HepG2 (cell line): Measurements from ENCODE around the gene ATP2C2. TPM values are rescaled to one million over a fixed set of nuclear protein-coding genes. Genes with fewer than 3 reads are reported as not detected.

ENCODE experiments used
- ATAC-seq: fragments of 200-7000 bp; cut with Tn5 transposase; 3 replicates; pipeline ENCODE4 v1.9.1; 2020; ENCODE audit warnings: mild to moderate bottlenecking, moderate library complexity
- BruUV-seq: library from RNA; stranded (reverse); fragments of 400-500 nt; replicated peaks from 2 replicates; lab custom pipeline; 2021; lab: Mats Ljungman, UMichigan
- CTCF ChIA-PET: fragments of 300-600 bp; formaldehyde crosslinking; extraction: SDS; loops from one replicate; lab custom pipeline; 2021; ENCODE audit warnings: low total read pairs, inconsistent platforms, low intra/inter-chr PET ratio; lab: Yijun Ruan, JAX
- POLR2A ChIA-PET: fragments of 350-600 bp; sonication (Branson Sonifier 250); formaldehyde crosslinking; loops from one replicate; lab custom pipeline; 2020; ENCODE audit warnings: antibody characterized with exemption, inconsistent platforms; lab: Yijun Ruan, JAX
- DNase-seq: peaks from one replicate; pipeline ENCODE4 v3.0.0-alpha.2; 2015; ENCODE audit warnings: low spot score
- FAIRE-seq: peaks from 3 replicates; lab custom pipeline; 2011; peaks lifted over from hg19 to GRCh38; lab: Jason Lieb, UNC
- H2AFZ ChIP-seq: one replicate; pipeline ENCODE4 v1.6.1; 2011; ENCODE audit warnings: low read length, inconsistent platforms
- H3K27ac ChIP-seq: fragments of 300-600 bp; 3 replicates; pipeline ENCODE4 v1.8.0; 2011; ENCODE audit warnings: mixed run types, mild to moderate bottlenecking, mixed read lengths, low read length, inconsistent platforms; ENCODE audit not compliant: insufficient read depth; ENCODE audit errors: extremely low read length
- H3K27me3 ChIP-seq, 2 experiments: fragments of 200-600 bp in 1 of 2; 2 replicates in 1 of 2; 3 replicates in 1 of 2; pipeline versions ENCODE4 v1.6.0 to v1.8.0; 2011; ENCODE audit warnings: low read length in 2 of 2, mild to moderate bottlenecking in 2 of 2, moderate library complexity in 2 of 2, inconsistent platforms in 1 of 2; ENCODE audit not compliant: insufficient read depth in 2 of 2, control insufficient read depth in 1 of 2
- H3K36me3 ChIP-seq, 2 experiments: fragments of 200-600 bp in 1 of 2; replicated peaks in 1 of 2; 2 replicates in 1 of 2; 3 replicates in 1 of 2; pipeline versions ENCODE4 v1.5.1 to v1.8.0; 2011; ENCODE audit warnings: low read length in 2 of 2, inconsistent platforms in 1 of 2; ENCODE audit not compliant: insufficient read depth in 2 of 2, control insufficient read depth in 1 of 2
- H3K4me1 ChIP-seq: 2 replicates; pipeline ENCODE4 v1.5.1; 2012; ENCODE audit warnings: low read length, inconsistent platforms; ENCODE audit not compliant: insufficient read depth
- H3K4me2 ChIP-seq: 2 replicates; pipeline ENCODE4 v1.6.0; 2011; ENCODE audit warnings: low read depth, low read length, inconsistent platforms
- H3K4me3 ChIP-seq, 3 experiments: fragments of 200-600 bp in 1 of 3; sonication (generic), shearing (Covaris generic) in 1 of 3; replicated peaks in 1 of 3; 2 replicates each; pipeline ENCODE4 v1.5.1; 2011 to 2016; ENCODE audit warnings: low read length in 3 of 3, inconsistent platforms in 2 of 3, low read depth in 2 of 3, mild to moderate bottlenecking in 2 of 3, control low read depth in 1 of 3, mixed read lengths in 1 of 3; ENCODE audit not compliant: insufficient read depth in 1 of 3
- H3K79me2 ChIP-seq: one replicate; pipeline ENCODE4 v1.6.1; 2011; ENCODE audit warnings: low read length, inconsistent platforms; ENCODE audit not compliant: insufficient read depth
- H3K9ac ChIP-seq: 2 replicates; pipeline ENCODE4 v1.6.0; 2011; ENCODE audit warnings: mild to moderate bottlenecking, low read depth, low read length, inconsistent platforms; ENCODE audit not compliant: insufficient read depth
- H3K9me3 ChIP-seq: 2 replicates; pipeline ENCODE4 v1.5.1; 2012; ENCODE audit warnings: mild to moderate bottlenecking, low read length
- H4K20me1 ChIP-seq: 2 replicates; pipeline ENCODE4 v1.6.0; 2011; ENCODE audit warnings: inconsistent platforms, mild to moderate bottlenecking, low read length, moderate library complexity; ENCODE audit not compliant: insufficient read depth
- CREM ChIP-seq, 2 experiments: sonication (generic) in 1 of 2; formaldehyde crosslinking in 1 of 2; IDR thresholded peaks; 2 replicates each; pipeline versions ENCODE4 v1.4.0 to v1.6.1; 2016 to 2020; ENCODE audit warnings: antibody characterized with exemption in 1 of 2, mild to moderate bottlenecking in 1 of 2, missing genetic modification reagents in 1 of 2
- DMAP1 ChIP-seq: IDR thresholded peaks from 2 replicates; pipeline ENCODE4 v1.6.1; 2016
- GATA4 ChIP-seq: sonication (generic); IDR thresholded peaks from 2 replicates; pipeline ENCODE4 v1.6.1; 2016; ENCODE audit warnings: antibody characterized with exemption, low read depth, borderline replicate concordance
- IRX3 ChIP-seq: sonication (generic); formaldehyde crosslinking; IDR thresholded peaks from 2 replicates; pipeline ENCODE4 v1.8.1; 2023; ENCODE audit warnings: mild to moderate bottlenecking, low read depth, missing genetic modification reagents, borderline replicate concordance
- JARID2 ChIP-seq: sonication (generic); formaldehyde crosslinking; IDR thresholded peaks from 2 replicates; pipeline ENCODE4 v1.8.1; 2023; ENCODE audit warnings: missing genetic modification reagents, inconsistent platforms; ENCODE audit not compliant: insufficient replicate concordance
- MATR3 ChIP-seq: sonication (generic); formaldehyde crosslinking; IDR thresholded peaks from 2 replicates; pipeline ENCODE4 v1.4.0; 2020; ENCODE audit warnings: missing genetic modification reagents
- NFKBIZ ChIP-seq: IDR thresholded peaks from 2 replicates; pipeline ENCODE4 v1.6.1; 2018; ENCODE audit warnings: missing genetic modification reagents, missing compliant biosample characterization
- PHB2 ChIP-seq: fragments of 450-650 bp; IDR thresholded peaks from 2 replicates; pipeline ENCODE4 v1.6.1; 2018; ENCODE audit not compliant: partially characterized antibody
- PLRG1 ChIP-seq: fragments of 450-650 bp; conservative IDR thresholded peaks from 2 replicates; pipeline ENCODE4 v1.6.1; 2016
- PRDM10 ChIP-seq: sonication (generic); formaldehyde crosslinking; IDR thresholded peaks from 2 replicates; pipeline ENCODE4 v1.4.0; 2020; ENCODE audit warnings: low read depth, missing genetic modification reagents
- RBM39 ChIP-seq: fragments of 200-400 bp; formaldehyde crosslinking; IDR thresholded peaks from one replicate; pipeline ENCODE4 v1.6.1; 2018; ENCODE audit warnings: antibody characterized with exemption, mild to moderate bottlenecking, low read depth, low read length; ENCODE audit not compliant: poor library complexity, severe bottlenecking
- RXRA ChIP-seq: sonication (generic); formaldehyde crosslinking; IDR thresholded peaks from 2 replicates; pipeline ENCODE4 v1.5.1; 2020; ENCODE audit warnings: missing genetic modification reagents
- ZNF441 ChIP-seq: sonication (generic); formaldehyde crosslinking; IDR thresholded peaks from 2 replicates; pipeline ENCODE4 v1.7.0; 2021; ENCODE audit warnings: missing genetic modification reagents, borderline replicate concordance
- ZNF547 ChIP-seq: sonication (generic); formaldehyde crosslinking; IDR thresholded peaks from 2 replicates; pipeline ENCODE4 v1.5.1; 2020; ENCODE audit warnings: mild to moderate bottlenecking, missing genetic modification reagents
- ZNF567 ChIP-seq: sonication (generic); formaldehyde crosslinking; IDR thresholded peaks from 2 replicates; pipeline ENCODE4 v1.8.1; 2023; ENCODE audit warnings: mild to moderate bottlenecking, missing genetic modification reagents, borderline replicate concordance
- in situ Hi-C: cut with HindIII; loops from 2 replicates; pipeline ENCODE4 v1.10.0; 2017; ENCODE audit warnings: low pct_unique_long_range_greater_than_20kb; ENCODE audit not compliant: extremely low pct_ligation_motif_present
- intact Hi-C: fragments of 100-400 bp; cut with micrococcal nuclease; formaldehyde crosslinking; loops from one replicate; pipeline ENCODE4 v1.10.0; 2022; ENCODE audit not compliant: unreplicated experiment
- polyA plus RNA-seq, 8 experiments: library from polyadenylated mRNA; depleted of rRNA in 3 of 8; stranded (reverse) in 7 of 8; unstranded in 1 of 8; fragments of >200 nt; fragmentation: Illumina TruSeq in 4 of 8; extraction: Trizol in 4 of 8; gene quantifications; 2 replicates each; pipeline versions ENCODE4 v1.2.1 to v1.2.3, GENCODE V29; 2011 to 2016; ENCODE audit warnings: low read depth in 4 of 8, missing spikeins in 1 of 8, mixed read lengths in 1 of 8; ENCODE audit not compliant: insufficient read depth in 1 of 8
- total RNA-seq, 5 experiments: library from RNA; depleted of rRNA; stranded (reverse); fragments of >200 nt; fragmentation: Illumina TruSeq; extraction: Trizol; gene quantifications; 2 replicates each; pipeline ENCODE4 v1.2.3, GENCODE V29; 2016; ENCODE audit warnings: low read depth in 1 of 5
- TF ChIP-seq, protein P1 (sequence below): sonication (generic); formaldehyde crosslinking; IDR thresholded peaks from 2 replicates; pipeline ENCODE4 v1.4.0; 2020; ENCODE audit warnings: mild to moderate bottlenecking, missing genetic modification reagents
- TF ChIP-seq, protein P2 (sequence below): sonication (generic); formaldehyde crosslinking; IDR thresholded peaks from 2 replicates; pipeline ENCODE4 v1.4.0; 2020; ENCODE audit warnings: missing genetic modification reagents, mild to moderate bottlenecking, borderline replicate concordance
- TF ChIP-seq, protein P3 (sequence below): sonication (generic); formaldehyde crosslinking; IDR thresholded peaks from 2 replicates; pipeline ENCODE4 v1.5.1; 2020; ENCODE audit warnings: mild to moderate bottlenecking, missing genetic modification reagents, moderate library complexity

ATP2C2 gene
- total and polyA plus RNA-seq, 2 of the 13 experiments (the other 11 are each of a cell fraction or from before 2014, with no cell fraction given), result 0.07 TPM; not detected in 1

- no peak overlapping the region for H2AFZ ChIP-seq
- 0 out of 5 replicates have a peak, but pooled peaks cover 0 to 2% of the 10 kb centered on the region in 2 experiments for H3K36me3 ChIP-seq
- in situ Hi-C loops (no loop called here), intact Hi-C loops (no loop called here)
- no peak overlapping the region for H3K4me2 ChIP-seq
- ChIA-PET POLR2A (no interaction called here), CTCF (no interaction called here)
- DNase-seq, result no peak
- TF ChIP-seq GATA4 (no peak), CREM (IDR thresholded peaks at IDR 0.05) (no peak), CREM (CRISPR knock-in tag; IDR thresholded peaks at IDR 0.05) (no peak), RBM39 (no peak), IRX3 (no peak), PRDM10 (CRISPR knock-in tag) (no peak), JARID2 (CRISPR knock-in tag) (no peak), MATR3 (CRISPR knock-in tag) (no peak), ZNF547 (CRISPR knock-in tag) (no peak), PHB2 (no peak), RXRA (CRISPR knock-in tag) (no peak), NFKBIZ (CRISPR knock-in tag) (no peak), PLRG1 (no peak), ZNF567 (CRISPR knock-in tag) (no peak), ZNF441 (no peak), DMAP1 (CRISPR knock-in tag) (no peak)
- TF ChIP-seq, protein P1, sequence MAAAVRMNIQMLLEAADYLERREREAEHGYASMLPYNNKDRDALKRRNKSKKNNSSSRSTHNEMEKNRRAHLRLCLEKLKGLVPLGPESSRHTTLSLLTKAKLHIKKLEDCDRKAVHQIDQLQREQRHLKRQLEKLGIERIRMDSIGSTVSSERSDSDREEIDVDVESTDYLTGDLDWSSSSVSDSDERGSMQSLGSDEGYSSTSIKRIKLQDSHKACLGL (CRISPR knock-in tag), result no peak
- TF ChIP-seq, protein P2, sequence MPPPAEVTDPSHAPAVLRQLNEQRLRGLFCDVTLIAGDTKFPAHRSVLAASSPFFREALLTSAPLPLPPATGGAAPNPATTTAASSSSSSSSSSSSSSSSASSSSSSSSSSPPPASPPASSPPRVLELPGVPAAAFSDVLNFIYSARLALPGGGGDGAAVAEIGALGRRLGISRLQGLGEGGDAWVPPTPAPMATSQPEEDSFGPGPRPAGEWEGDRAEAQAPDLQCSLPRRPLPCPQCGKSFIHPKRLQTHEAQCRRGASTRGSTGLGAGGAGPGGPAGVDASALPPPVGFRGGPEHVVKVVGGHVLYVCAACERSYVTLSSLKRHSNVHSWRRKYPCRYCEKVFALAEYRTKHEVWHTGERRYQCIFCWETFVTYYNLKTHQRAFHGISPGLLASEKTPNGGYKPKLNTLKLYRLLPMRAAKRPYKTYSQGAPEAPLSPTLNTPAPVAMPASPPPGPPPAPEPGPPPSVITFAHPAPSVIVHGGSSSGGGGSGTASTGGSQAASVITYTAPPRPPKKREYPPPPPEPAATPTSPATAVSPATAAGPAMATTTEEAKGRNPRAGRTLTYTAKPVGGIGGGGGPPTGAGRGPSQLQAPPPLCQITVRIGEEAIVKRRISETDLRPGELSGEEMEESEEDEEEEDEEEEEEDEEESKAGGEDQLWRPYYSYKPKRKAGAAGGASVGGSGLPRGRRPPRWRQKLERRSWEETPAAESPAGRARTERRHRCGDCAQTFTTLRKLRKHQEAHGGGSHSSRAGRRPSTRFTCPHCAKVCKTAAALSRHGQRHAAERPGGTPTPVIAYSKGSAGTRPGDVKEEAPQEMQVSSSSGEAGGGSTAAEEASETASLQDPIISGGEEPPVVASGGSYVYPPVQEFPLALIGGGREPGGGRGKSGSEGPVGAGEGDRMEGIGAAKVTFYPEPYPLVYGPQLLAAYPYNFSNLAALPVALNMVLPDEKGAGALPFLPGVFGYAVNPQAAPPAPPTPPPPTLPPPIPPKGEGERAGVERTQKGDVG (CRISPR knock-in tag), result no peak
- TF ChIP-seq, protein P3, sequence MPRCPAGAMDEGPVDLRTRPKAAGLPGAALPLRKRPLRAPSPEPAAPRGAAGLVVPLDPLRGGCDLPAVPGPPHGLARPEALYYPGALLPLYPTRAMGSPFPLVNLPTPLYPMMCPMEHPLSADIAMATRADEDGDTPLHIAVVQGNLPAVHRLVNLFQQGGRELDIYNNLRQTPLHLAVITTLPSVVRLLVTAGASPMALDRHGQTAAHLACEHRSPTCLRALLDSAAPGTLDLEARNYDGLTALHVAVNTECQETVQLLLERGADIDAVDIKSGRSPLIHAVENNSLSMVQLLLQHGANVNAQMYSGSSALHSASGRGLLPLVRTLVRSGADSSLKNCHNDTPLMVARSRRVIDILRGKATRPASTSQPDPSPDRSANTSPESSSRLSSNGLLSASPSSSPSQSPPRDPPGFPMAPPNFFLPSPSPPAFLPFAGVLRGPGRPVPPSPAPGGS, result no peak
- H3K9ac ChIP-seq, result no peak overlapping the region
- no TSS peak for BruUV-seq
- no peaks in the 10 kb centered on the region for H4K20me1 ChIP-seq
- FAIRE-seq, result no peak
- no peaks in the 10 kb centered on the region for H3K4me1 ChIP-seq
- no peak overlapping the region for H3K4me3 ChIP-seq
- no peaks in the 10 kb centered on the region for H3K27me3 ChIP-seq
- H3K79me2 ChIP-seq, result no peaks in the 10 kb centered on the region
- ATAC-seq, result no peak
- no peak overlapping the region for H3K27ac ChIP-seq
- H3K9me3 ChIP-seq, result peaks cover 25% of the 10 kb centered on the region
Measured at GRCh38 chr16:84467709-84468108, 99.4 kb downstream of the ATP2C2 start.
